Right cardiac atrium (tissue), 5 donors: ENCODE results near the gene TM9SF2. TPM values are rescaled to one million over a fixed set of nuclear protein-coding genes. Genes with fewer than 3 reads are reported as not detected.
"Not testable (repeated sequence)": the region's sequence is repeated elsewhere in the genome, so short reads cannot be mapped to it uniquely, and the experiment has no call there.

Experiments used
- ATAC-seq, 2 donors: fragments of 200-7000 bp; cut with Tn5 transposase; one replicate each; pipeline versions ENCODE4 v1.8.0 to v1.9.1; 2020; ENCODE audit warnings: moderate library complexity in 2 of 2, mild to moderate bottlenecking in 1 of 2
- DNase-seq, 3 donors: peaks; one replicate each; pipeline ENCODE4 v3.0.0-alpha.2; 2020
- H3K27ac ChIP-seq: one replicate; pipeline ENCODE4 v1.5.1; 2013; ENCODE audit warnings: mild to moderate bottlenecking, low read length, control low read depth, moderate library complexity
- H3K27me3 ChIP-seq: one replicate; pipeline ENCODE4 v1.6.1; 2013; ENCODE audit not compliant: control insufficient read depth, insufficient read depth
- H3K4me1 ChIP-seq: one replicate; pipeline ENCODE4 v1.6.1; 2013; ENCODE audit warnings: low read length; ENCODE audit not compliant: control insufficient read depth, insufficient read depth
- H3K4me3 ChIP-seq: one replicate; pipeline ENCODE4 v1.5.1; 2013; ENCODE audit warnings: low read length, control low read depth
- H3K9me3 ChIP-seq: one replicate; pipeline ENCODE4 v1.6.1; 2013; ENCODE audit warnings: low read length; ENCODE audit not compliant: control insufficient read depth
- WGBS: extraction: QIAGEN DNeasy Blood & Tissue Kit; methylation state at CpG from one replicate; pipeline ENCODE4 v1.1.7; 2013; 5-methylcytosine and 5-hydroxymethylcytosine counted together
- intact Hi-C, 4 donors: fragments of 100-400 bp; cut with DNase I; formaldehyde crosslinking; loops; one replicate each; pipeline versions ENCODE4 v1.11.0 to v1.14.0; 2022 to 2023
- polyA plus RNA-seq: library from polyadenylated mRNA; stranded (reverse); fragments of 200-250 nt; gene quantifications from one replicate; pipeline ENCODE4 v1.2.3, GENCODE V29; 2013
- total RNA-seq, 4 donors: library from RNA; stranded (reverse); fragmentation: NEBNext Ultra II Directional; extraction: Animal tissue kit (Norgen Biotek cat#: 25700); gene quantifications; one replicate each; pipeline ENCODE4 v1.2.1, GENCODE V29; 2021
- donor health status: healthy with polysubstance abuse.
- donor health status: DM: no; HTN: yes; CAD: no.
- donor health status: DM: no; HTN: no; CAD: no.
- donor health status: DM: no; HTN: yes; CAD: no; lungs with severe emphysema.
- donor health status: DM: yes; HTN: yes; CAD: no.

The TM9SF2 gene
- total and polyA plus RNA-seq, 5 donors: 43.7 to 71.2 (median 66.9) TPM

- WGBS: 78% methylated on average over 6 of the region's 6 CpGs
- Histone ChIP-seq H3K27me3 (no peaks in the 10 kb centered on the region), H3K9me3 (no peaks in the 10 kb centered on the region), H3K4me1 (no peaks in the 10 kb centered on the region), H3K4me3 (no peak overlapping the region), H3K27ac (no peak overlapping the region)
- intact Hi-C loops: no loop called here
- no peak for ATAC-seq
- DNase-seq: no peak
Observed at GRCh38 chr13:99470027-99470426, 31.2 kb upstream of the TM9SF2 start.

- no peak for DNase-seq
- WGBS: 45% methylated on average over 3 of the region's 3 CpGs
- H3K9me3 ChIP-seq: no peaks in the 10 kb centered on the region
- no peaks in the 10 kb centered on the region for H3K4me1 ChIP-seq
- no peak overlapping the region for H3K27ac ChIP-seq
- intact Hi-C loops: no loop called here
- no peak for ATAC-seq
- no peak overlapping the region for H3K4me3 ChIP-seq
- H3K27me3 ChIP-seq: no peaks in the 10 kb centered on the region
Observed at GRCh38 chr13:99471221-99472121, 29.8 kb upstream of the TM9SF2 start.

- DNase-seq (no peak), ATAC-seq (peak in 1 of 2 donors; percentile 37)
- no peaks in the 10 kb centered on the region for H3K4me1 ChIP-seq
- no peak overlapping the region for H3K4me3 ChIP-seq
- H3K27ac ChIP-seq: no peak overlapping the region
- H3K9me3 ChIP-seq: no peaks in the 10 kb centered on the region
- no peaks in the 10 kb centered on the region for H3K27me3 ChIP-seq
- intact Hi-C loops: no loop called here
- WGBS: 76% methylated on average over 1 of the region's 1 CpG
Observed at GRCh38 chr13:99472122-99472440, 29.2 kb upstream of the TM9SF2 start.

GRCh38 chr13:99473515-99473914, 27.8 kb upstream of the TM9SF2 start:
- no peaks in the 10 kb centered on the region for H3K9me3 ChIP-seq
- H3K4me1 ChIP-seq: no peaks in the 10 kb centered on the region
- H3K27me3 ChIP-seq: no peaks in the 10 kb centered on the region
- intact Hi-C loops: no loop called here
- 70% methylated on average over 9 of the region's 9 CpGs for WGBS
- no peak overlapping the region for H3K27ac ChIP-seq
- no peak for DNase-seq
- H3K4me3 ChIP-seq: no peak overlapping the region
- no peak for ATAC-seq

GRCh38 chr13:99476648-99477047, 24.6 kb upstream of the TM9SF2 start:
- no peaks in the 10 kb centered on the region for H3K9me3 ChIP-seq
- H3K4me3 ChIP-seq: no peak overlapping the region
- H3K27ac ChIP-seq: no peak overlapping the region
- no peaks in the 10 kb centered on the region for H3K27me3 ChIP-seq
- WGBS: 50% methylated on average over 5 of the region's 5 CpGs
- intact Hi-C loops: no loop called here
- ATAC-seq: no peak
- DNase-seq: no peak
- no peaks in the 10 kb centered on the region for H3K4me1 ChIP-seq

GRCh38 chr13:99477493-99477892, 23.8 kb upstream of the TM9SF2 start:
- no peak for DNase-seq
- WGBS: 76% methylated on average over 4 of the region's 4 CpGs
- Histone ChIP-seq H3K4me3 (no peak overlapping the region), H3K4me1 (no peaks in the 10 kb centered on the region), H3K9me3 (no peaks in the 10 kb centered on the region), H3K27me3 (no peaks in the 10 kb centered on the region), H3K27ac (no peak overlapping the region)
- no peak for ATAC-seq
- intact Hi-C loops: no loop called here

GRCh38 chr13:99481366-99481765, 19.9 kb upstream of the TM9SF2 start:
- DNase-seq (no peak), ATAC-seq (no peak)
- intact Hi-C loops: no loop called here
- no peaks in the 10 kb centered on the region for H3K4me1 ChIP-seq
- WGBS: 88% methylated on average over 4 of the region's 4 CpGs
- no peak overlapping the region for H3K4me3 ChIP-seq
- H3K27me3 ChIP-seq: no peaks in the 10 kb centered on the region
- no peak overlapping the region for H3K27ac ChIP-seq
- H3K9me3 ChIP-seq: no peaks in the 10 kb centered on the region

- H3K27me3 ChIP-seq: no peaks in the 10 kb centered on the region
- no peak for DNase-seq
- WGBS: 73% methylated on average over 4 of the region's 4 CpGs
- no peak overlapping the region for H3K4me3 ChIP-seq
- ATAC-seq: no peak
- no peaks in the 10 kb centered on the region for H3K9me3 ChIP-seq
- intact Hi-C loops: no loop called here
- H3K4me1 ChIP-seq: no peaks in the 10 kb centered on the region
- H3K27ac ChIP-seq: no peak overlapping the region
Observed at GRCh38 chr13:99484473-99484872, 16.8 kb upstream of the TM9SF2 start.

GRCh38 chr13:99486996-99487395, 14.3 kb upstream of the TM9SF2 start:
- Histone ChIP-seq H3K9me3 (no peaks in the 10 kb centered on the region), H3K4me1 (no peaks in the 10 kb centered on the region), H3K27ac (no peak overlapping the region), H3K27me3 (no peaks in the 10 kb centered on the region), H3K4me3 (no peak overlapping the region)
- intact Hi-C loops: no loop called here
- DNase-seq (no peak), ATAC-seq (no peak)
- 83% methylated on average over 3 of the region's 3 CpGs for WGBS

GRCh38 chr13:99489028-99489427, 12.2 kb upstream of the TM9SF2 start:
- Histone ChIP-seq H3K4me1 (no peaks in the 10 kb centered on the region), H3K27ac (no peak overlapping the region), H3K9me3 (no peaks in the 10 kb centered on the region), H3K4me3 (no peak overlapping the region), H3K27me3 (no peaks in the 10 kb centered on the region)
- WGBS: 83% methylated on average over 3 of the region's 3 CpGs
- intact Hi-C loops: no loop called here
- ATAC-seq (no peak), DNase-seq (no peak)

- DNase-seq, H3K27ac ChIP-seq, H3K4me1 ChIP-seq, H3K4me3 ChIP-seq, H3K9me3 ChIP-seq, intact Hi-C loops, H3K27me3 ChIP-seq, ATAC-seq: not testable (repeated sequence)
- WGBS: 92% methylated on average over 3 of the region's 3 CpGs
Observed at GRCh38 chr13:99491750-99492149, 9.5 kb upstream of the TM9SF2 start.
